ENCODE results near the gene LRCH1. TPM values are rescaled to one million over a fixed set of nuclear protein-coding genes. Genes with fewer than 3 reads are reported as not detected.

The LRCH1 gene
- total RNA-seq, 2 experiments from 2014 or later, result 16.7 to 27.8 TPM

DNA sequence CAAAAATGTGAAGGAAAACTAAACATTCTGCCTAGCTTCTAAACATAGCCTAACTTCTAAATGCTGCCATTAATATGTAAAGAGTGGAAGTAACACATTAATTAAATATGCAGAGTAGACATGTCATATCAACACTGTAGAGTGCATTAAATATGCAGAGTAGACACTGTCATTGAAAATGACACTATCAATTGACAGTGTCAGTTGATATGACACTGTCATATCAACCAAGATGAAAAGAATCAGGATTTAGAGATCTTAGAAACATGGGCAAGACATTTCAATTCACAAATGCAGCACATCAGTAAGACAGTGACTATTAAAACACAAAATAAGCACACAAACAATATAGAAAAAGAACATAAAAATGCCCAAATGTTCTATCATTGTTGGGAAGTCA lies 218.7 kb downstream of the LRCH1 start:
- Histone ChIP-seq H4K20me1 (ENCODE audit: insufficient read depth, low read length) (no peaks in the 10 kb centered on the region), H2AFZ (ENCODE audit: low read length) (no peak overlapping the region), H3K4me2 (ENCODE audit: low read length) (no peak overlapping the region), H3K36me3 (ENCODE audit: insufficient read depth, low read length) (peaks cover 21% of the 10 kb centered on the region), H3K79me2 (ENCODE audit: insufficient read depth, low read depth, low read length) (no peaks in the 10 kb centered on the region), H3K9me3 (ENCODE audit: low read length) (no peaks in the 10 kb centered on the region), H3K4me3 (ENCODE audit: low read depth, low read length, poor library complexity, severe bottlenecking) (no peak overlapping the region), H3K27ac (ENCODE audit: low read depth, low read length, poor library complexity, severe bottlenecking) (no peak overlapping the region), H3K9me2 (ENCODE audit: insufficient read depth, low read length) (no peaks in the 10 kb centered on the region), H3K4me1 (ENCODE audit: insufficient read depth, low read length, poor library complexity, severe bottlenecking) (no peaks in the 10 kb centered on the region)
- DNase-seq (ENCODE audit: low spot score), result no peak
- no TSS peak for BruUV-seq (replicated peaks)
- intact Hi-C loops (cut with micrococcal nuclease; ENCODE audit: unreplicated experiment), result no loop called here
- ChIA-PET CTCF (ENCODE audit: unreplicated experiment) (no interaction called here), POLR2A (interaction anchor here (1.1 kb wide), 1 partner anchor 216 kb away, joined by 4 read pairs; no protein-coding TSS in a partner anchor)
- TF ChIP-seq, protein P1, sequence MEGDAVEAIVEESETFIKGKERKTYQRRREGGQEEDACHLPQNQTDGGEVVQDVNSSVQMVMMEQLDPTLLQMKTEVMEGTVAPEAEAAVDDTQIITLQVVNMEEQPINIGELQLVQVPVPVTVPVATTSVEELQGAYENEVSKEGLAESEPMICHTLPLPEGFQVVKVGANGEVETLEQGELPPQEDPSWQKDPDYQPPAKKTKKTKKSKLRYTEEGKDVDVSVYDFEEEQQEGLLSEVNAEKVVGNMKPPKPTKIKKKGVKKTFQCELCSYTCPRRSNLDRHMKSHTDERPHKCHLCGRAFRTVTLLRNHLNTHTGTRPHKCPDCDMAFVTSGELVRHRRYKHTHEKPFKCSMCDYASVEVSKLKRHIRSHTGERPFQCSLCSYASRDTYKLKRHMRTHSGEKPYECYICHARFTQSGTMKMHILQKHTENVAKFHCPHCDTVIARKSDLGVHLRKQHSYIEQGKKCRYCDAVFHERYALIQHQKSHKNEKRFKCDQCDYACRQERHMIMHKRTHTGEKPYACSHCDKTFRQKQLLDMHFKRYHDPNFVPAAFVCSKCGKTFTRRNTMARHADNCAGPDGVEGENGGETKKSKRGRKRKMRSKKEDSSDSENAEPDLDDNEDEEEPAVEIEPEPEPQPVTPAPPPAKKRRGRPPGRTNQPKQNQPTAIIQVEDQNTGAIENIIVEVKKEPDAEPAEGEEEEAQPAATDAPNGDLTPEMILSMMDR (conservative IDR thresholded peaks at IDR 0.05; ENCODE audit: low read length), result no peak
- TF ChIP-seq EZH2phosphoT487 (IDR thresholded peaks at IDR 0.05; ENCODE audit: borderline replicate concordance, low read depth, low read length), result no peak

- DNase-seq (ENCODE audit: low spot score), result no peak
- Histone ChIP-seq H3K4me3 (ENCODE audit: low read depth, low read length, poor library complexity, severe bottlenecking) (no peak overlapping the region), H4K20me1 (ENCODE audit: insufficient read depth, low read length) (no peaks in the 10 kb centered on the region), H3K4me1 (ENCODE audit: insufficient read depth, low read length, poor library complexity, severe bottlenecking) (no peaks in the 10 kb centered on the region), H3K36me3 (ENCODE audit: insufficient read depth, low read length) (peaks cover 38% of the 10 kb centered on the region), H3K79me2 (ENCODE audit: insufficient read depth, low read depth, low read length) (no peaks in the 10 kb centered on the region), H3K4me2 (ENCODE audit: low read length) (no peak overlapping the region), H2AFZ (ENCODE audit: low read length) (no peak overlapping the region), H3K9me2 (ENCODE audit: insufficient read depth, low read length) (no peaks in the 10 kb centered on the region), H3K9me3 (ENCODE audit: low read length) (no peaks in the 10 kb centered on the region), H3K27ac (ENCODE audit: low read depth, low read length, poor library complexity, severe bottlenecking) (no peak overlapping the region)
- intact Hi-C loops (cut with micrococcal nuclease; ENCODE audit: unreplicated experiment), result no loop called here
- no peak for TF ChIP-seq EZH2phosphoT487 (IDR thresholded peaks at IDR 0.05; ENCODE audit: borderline replicate concordance, low read depth, low read length)
- TF ChIP-seq, protein P1 (conservative IDR thresholded peaks at IDR 0.05; ENCODE audit: low read length), result no peak
- ChIA-PET CTCF (ENCODE audit: unreplicated experiment) (no interaction called here), POLR2A (no interaction called here)
- BruUV-seq (replicated peaks), result no TSS peak
These were observed 220.6 kb downstream of the LRCH1 start for GRCh38 chr13:46773541-46773940.

DNA sequence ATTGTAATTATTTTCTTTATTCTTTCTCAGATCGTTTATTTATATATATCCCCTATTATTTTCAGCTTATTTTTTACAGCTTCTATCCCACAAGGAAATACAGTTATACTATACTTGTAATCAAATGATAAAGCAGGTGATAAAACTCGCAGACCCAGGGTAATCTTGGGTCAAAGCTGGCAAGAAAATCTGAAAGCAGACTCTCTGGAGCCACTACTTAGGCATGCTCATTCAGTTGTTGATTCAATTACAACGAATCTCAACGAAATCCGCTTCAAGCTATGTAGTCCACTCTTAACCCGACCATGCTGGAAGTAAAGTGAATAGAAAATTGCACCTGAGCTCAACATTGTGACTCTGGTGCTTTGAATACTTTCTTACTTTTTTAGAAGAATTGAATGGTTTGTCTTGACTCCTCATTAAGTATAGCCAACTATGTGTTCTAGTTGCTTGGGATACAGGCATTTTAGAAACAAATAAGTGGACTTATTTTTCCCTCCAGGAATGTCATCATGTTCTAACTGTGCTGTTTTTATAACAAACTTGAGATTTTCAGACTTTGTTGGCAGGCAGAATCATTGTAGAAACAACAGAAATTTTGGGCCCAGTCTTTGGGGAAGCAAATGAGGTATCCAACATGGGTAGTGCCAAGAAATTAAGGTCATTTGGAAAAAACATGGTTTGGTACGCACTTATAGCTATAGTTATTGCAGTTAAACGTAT lies 222.6 kb downstream of the LRCH1 start:
- H2AFZ ChIP-seq (ENCODE audit: low read length), result no peak overlapping the region
- no peak for DNase-seq (ENCODE audit: low spot score)
- no peaks in the 10 kb centered on the region for H3K79me2 ChIP-seq (ENCODE audit: insufficient read depth, low read depth, low read length)
- no peak overlapping the region for H3K4me2 ChIP-seq (ENCODE audit: low read length)
- H3K9me2 ChIP-seq (ENCODE audit: insufficient read depth, low read length), result no peaks in the 10 kb centered on the region
- no peak overlapping the region for H3K4me3 ChIP-seq (ENCODE audit: low read depth, low read length, poor library complexity, severe bottlenecking)
- H3K27ac ChIP-seq (ENCODE audit: low read depth, low read length, poor library complexity, severe bottlenecking), result no peak overlapping the region
- peaks cover 52% of the 10 kb centered on the region for H3K36me3 ChIP-seq (ENCODE audit: insufficient read depth, low read length)
- H3K4me1 ChIP-seq (ENCODE audit: insufficient read depth, low read length, poor library complexity, severe bottlenecking), result no peaks in the 10 kb centered on the region
- ChIA-PET POLR2A (interaction anchor here (1.2 to 2.2 kb wide), 3 partner anchors 9 to 11 kb away, joined by 3 to 6 read pairs (median 3); no protein-coding TSS in a partner anchor), CTCF (ENCODE audit: unreplicated experiment) (no interaction called here)
- H3K9me3 ChIP-seq (ENCODE audit: low read length), result no peaks in the 10 kb centered on the region
- no peaks in the 10 kb centered on the region for H4K20me1 ChIP-seq (ENCODE audit: insufficient read depth, low read length)
- no TSS peak for BruUV-seq (replicated peaks)
- intact Hi-C loops (cut with micrococcal nuclease; ENCODE audit: unreplicated experiment), result no loop called here
- TF ChIP-seq, protein P1 (conservative IDR thresholded peaks at IDR 0.05; ENCODE audit: low read length), result no peak
- no peak for TF ChIP-seq EZH2phosphoT487 (IDR thresholded peaks at IDR 0.05; ENCODE audit: borderline replicate concordance, low read depth, low read length)
